ENCODE results near the gene TRIM43. TPM values are rescaled to one million over a fixed set of nuclear protein-coding genes. Genes with fewer than 3 reads are reported as not detected.
A peak's percentile ranks its signal among the peaks of the same experiment; 100 is the strongest.
"Not testable (repeated sequence)": the region's sequence is repeated elsewhere in the genome, so short reads cannot be mapped to it uniquely, and the experiment has no call there.

Gene TRIM43
- total and polyA plus RNA-seq, 2 of the 4 experiments (the other 2 are of a cell fraction) = not detected

- H3K56ac ChIP-seq (ENCODE audit: extremely low read depth, insufficient read depth, low read length); H3K79me1 ChIP-seq (ENCODE audit: low read depth in 1 of 2, low read length in 2 of 2); H2AK5ac ChIP-seq (ENCODE audit: low read depth, low read length); H4K8ac ChIP-seq (ENCODE audit: low read depth in 2 of 2, low read length in 2 of 2); H3K27me3 ChIP-seq (ENCODE audit: control insufficient read depth, insufficient read depth, low read length); H2BK5ac ChIP-seq (ENCODE audit: low read depth, low read length, poor library complexity, severe bottlenecking); H2BK20ac ChIP-seq (ENCODE audit: low read depth, low read length); H3K4me2 ChIP-seq (ENCODE audit: low read depth, low read length); CTCF ChIA-PET; H3K14ac ChIP-seq (replicated peaks; ENCODE audit: low read depth, low read length); POLR2A ChIA-PET (ENCODE audit: unreplicated experiment); H2BK120ac ChIP-seq (ENCODE audit: low read depth, low read length); H3K4ac ChIP-seq (ENCODE audit: low read depth, low read length); H3K36me3 ChIP-seq (ENCODE audit: control insufficient read depth, insufficient read depth, low read length); H3K4me3 ChIP-seq (ENCODE audit: insufficient read depth, low read depth, low read length); in situ Hi-C loops (cut with MboI; ENCODE audit: low sequenced_read_pairs); H3K9me1 ChIP-seq (ENCODE audit: insufficient read depth, low read length); DNase-seq; H4K5ac ChIP-seq (ENCODE audit: low read depth, low read length); H3K4me1 ChIP-seq (ENCODE audit: control insufficient read depth, insufficient read depth, low read length); H4K20me1 ChIP-seq (ENCODE audit: insufficient read depth, low read length); H3K27ac ChIP-seq (ENCODE audit: insufficient read depth, low read length); H4K91ac ChIP-seq (ENCODE audit: insufficient read depth, low read depth, low read length); H3K18ac ChIP-seq (ENCODE audit: low read depth, low read length); H3K23ac ChIP-seq (ENCODE audit: low read depth, low read length); dilution Hi-C loops (cut with HindIII; ENCODE audit: low sequenced_read_pairs, unreplicated experiment); intact Hi-C loops (cut with micrococcal nuclease); H2AFZ ChIP-seq (replicated peaks; ENCODE audit: low read length, poor library complexity); H3K9me3 ChIP-seq (ENCODE audit: control insufficient read depth, insufficient read depth, low read length); H3K9ac ChIP-seq (ENCODE audit: low read depth, low read length); BruUV-seq (replicated peaks); H2AK9ac ChIP-seq (replicated peaks; ENCODE audit: low read depth, low read length, poor library complexity); H2BK15ac ChIP-seq (ENCODE audit: low read depth, low read length): not testable (repeated sequence)
- no CpG with 5 or more reads among the region's 25 CpGs for WGBS, 2 experiments (ENCODE audit: extremely low coverage in 2 of 2, insufficient read length in 1 of 2)
- ATAC-seq (ENCODE audit: low read depth) = peak; percentile 35
These were observed 48.9 kb downstream of the TRIM43 start for GRCh38 chr2:95640515-95641288.

- H3K4me2 ChIP-seq (ENCODE audit: low read depth, low read length); ATAC-seq (ENCODE audit: low read depth); H3K23ac ChIP-seq (ENCODE audit: low read depth, low read length); H4K91ac ChIP-seq (ENCODE audit: insufficient read depth, low read depth, low read length); H3K18ac ChIP-seq (ENCODE audit: low read depth, low read length); H3K27ac ChIP-seq (ENCODE audit: insufficient read depth, low read length); H3K4ac ChIP-seq (ENCODE audit: low read depth, low read length); H3K79me1 ChIP-seq (ENCODE audit: low read depth in 1 of 2, low read length in 2 of 2); H3K9ac ChIP-seq (ENCODE audit: low read depth, low read length); H2BK5ac ChIP-seq (ENCODE audit: low read depth, low read length, poor library complexity, severe bottlenecking); H3K36me3 ChIP-seq (ENCODE audit: control insufficient read depth, insufficient read depth, low read length); H3K4me3 ChIP-seq (ENCODE audit: insufficient read depth, low read depth, low read length); H2BK20ac ChIP-seq (ENCODE audit: low read depth, low read length); H4K8ac ChIP-seq (ENCODE audit: low read depth in 2 of 2, low read length in 2 of 2); H3K14ac ChIP-seq (replicated peaks; ENCODE audit: low read depth, low read length); H2AK5ac ChIP-seq (ENCODE audit: low read depth, low read length); H2AFZ ChIP-seq (replicated peaks; ENCODE audit: low read length, poor library complexity); H4K5ac ChIP-seq (ENCODE audit: low read depth, low read length); H3K9me1 ChIP-seq (ENCODE audit: insufficient read depth, low read length); H2BK15ac ChIP-seq (ENCODE audit: low read depth, low read length); H3K56ac ChIP-seq (ENCODE audit: extremely low read depth, insufficient read depth, low read length); DNase-seq; H4K20me1 ChIP-seq (ENCODE audit: insufficient read depth, low read length); H3K9me3 ChIP-seq (ENCODE audit: control insufficient read depth, insufficient read depth, low read length); H2AK9ac ChIP-seq (replicated peaks; ENCODE audit: low read depth, low read length, poor library complexity); H3K27me3 ChIP-seq (ENCODE audit: control insufficient read depth, insufficient read depth, low read length); CTCF ChIA-PET; dilution Hi-C loops (cut with HindIII; ENCODE audit: low sequenced_read_pairs, unreplicated experiment); H3K4me1 ChIP-seq (ENCODE audit: control insufficient read depth, insufficient read depth, low read length); intact Hi-C loops (cut with micrococcal nuclease); BruUV-seq (replicated peaks); POLR2A ChIA-PET (ENCODE audit: unreplicated experiment); in situ Hi-C loops (cut with MboI; ENCODE audit: low sequenced_read_pairs); H2BK120ac ChIP-seq (ENCODE audit: low read depth, low read length): not testable (repeated sequence)
- WGBS, 2 experiments (ENCODE audit: extremely low coverage in 2 of 2, insufficient read length in 1 of 2) = no CpG with 5 or more reads among the region's 9 CpGs
These were observed 49.4 kb downstream of the TRIM43 start for GRCh38 chr2:95641289-95641575.

Measured in IMR-90 (cell line).